ENCODE results near the gene TGFBR1. TPM values are rescaled to one million over a fixed set of nuclear protein-coding genes. Genes with fewer than 3 reads are reported as not detected.

The TGFBR1 gene
- total and polyA plus RNA-seq, 2 experiments from 2014 or later, result 41.7 to 79.4 TPM

GRCh38 chr9:99119976-99120655 is 15.2 kb downstream of the TGFBR1 start:
- no peak overlapping the region for H3K4me2 ChIP-seq
- H3K9me2 ChIP-seq (replicated peaks; ENCODE audit: insufficient read depth), result no peaks in the 10 kb centered on the region
- no peaks in the 10 kb centered on the region for H3K9me3 ChIP-seq (ENCODE audit: low read depth)
- H3K4me1 ChIP-seq (ENCODE audit: insufficient read depth), result no peaks in the 10 kb centered on the region
- peaks cover 74% of the 10 kb centered on the region for H4K20me1 ChIP-seq (ENCODE audit: insufficient read depth, poor library complexity, severe bottlenecking)
- no peaks in the 10 kb centered on the region for H3K27me3 ChIP-seq
- H2AFZ ChIP-seq, result no peak overlapping the region
- no peak for DNase-seq (ENCODE audit: low spot score)
- no peak overlapping the region for H3K4me3 ChIP-seq
- H3K79me2 ChIP-seq, result peaks cover 100% of the 10 kb centered on the region
- TF ChIP-seq, protein P1, sequence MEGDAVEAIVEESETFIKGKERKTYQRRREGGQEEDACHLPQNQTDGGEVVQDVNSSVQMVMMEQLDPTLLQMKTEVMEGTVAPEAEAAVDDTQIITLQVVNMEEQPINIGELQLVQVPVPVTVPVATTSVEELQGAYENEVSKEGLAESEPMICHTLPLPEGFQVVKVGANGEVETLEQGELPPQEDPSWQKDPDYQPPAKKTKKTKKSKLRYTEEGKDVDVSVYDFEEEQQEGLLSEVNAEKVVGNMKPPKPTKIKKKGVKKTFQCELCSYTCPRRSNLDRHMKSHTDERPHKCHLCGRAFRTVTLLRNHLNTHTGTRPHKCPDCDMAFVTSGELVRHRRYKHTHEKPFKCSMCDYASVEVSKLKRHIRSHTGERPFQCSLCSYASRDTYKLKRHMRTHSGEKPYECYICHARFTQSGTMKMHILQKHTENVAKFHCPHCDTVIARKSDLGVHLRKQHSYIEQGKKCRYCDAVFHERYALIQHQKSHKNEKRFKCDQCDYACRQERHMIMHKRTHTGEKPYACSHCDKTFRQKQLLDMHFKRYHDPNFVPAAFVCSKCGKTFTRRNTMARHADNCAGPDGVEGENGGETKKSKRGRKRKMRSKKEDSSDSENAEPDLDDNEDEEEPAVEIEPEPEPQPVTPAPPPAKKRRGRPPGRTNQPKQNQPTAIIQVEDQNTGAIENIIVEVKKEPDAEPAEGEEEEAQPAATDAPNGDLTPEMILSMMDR (IDR thresholded peaks at IDR 0.05; ENCODE audit: poor library complexity), result no peak
- no peak for TF ChIP-seq EZH2phosphoT487 (IDR thresholded peaks at IDR 0.05; ENCODE audit: low read depth, severe bottlenecking, unreplicated experiment)
- no peaks in the 10 kb centered on the region for H3K36me3 ChIP-seq (replicated peaks; ENCODE audit: insufficient read depth, low read depth)
- no peak overlapping the region for H3K27ac ChIP-seq

GRCh38 chr9:99121604-99122003 is 16.7 kb downstream of the TGFBR1 start:
- Histone ChIP-seq H3K9me3 (ENCODE audit: low read depth) (no peaks in the 10 kb centered on the region), H3K9me2 (replicated peaks; ENCODE audit: insufficient read depth) (no peaks in the 10 kb centered on the region), H3K36me3 (replicated peaks; ENCODE audit: insufficient read depth, low read depth) (no peaks in the 10 kb centered on the region), H4K20me1 (ENCODE audit: insufficient read depth, poor library complexity, severe bottlenecking) (peaks cover 70% of the 10 kb centered on the region), H3K79me2 (peaks cover 100% of the 10 kb centered on the region), H3K4me2 (no peak overlapping the region), H3K4me3 (no peak overlapping the region), H3K27me3 (no peaks in the 10 kb centered on the region), H3K4me1 (ENCODE audit: insufficient read depth) (no peaks in the 10 kb centered on the region), H3K27ac (no peak overlapping the region), H2AFZ (no peak overlapping the region)
- no peak for TF ChIP-seq EZH2phosphoT487 (IDR thresholded peaks at IDR 0.05; ENCODE audit: low read depth, severe bottlenecking, unreplicated experiment)
- TF ChIP-seq EZH2 (IDR thresholded peaks at IDR 0.05; ENCODE audit: borderline replicate concordance), result no peak
- TF ChIP-seq, protein P1 (IDR thresholded peaks at IDR 0.05; ENCODE audit: poor library complexity), result no peak
- WGBS (ENCODE audit: low lambda C conversion rate, missing lambda C conversion rate), result 88% methylated on average over 1 of the region's 1 CpG
- DNase-seq (ENCODE audit: low spot score), result no peak

GRCh38 chr9:99124534-99125255 is 19.8 kb downstream of the TGFBR1 start:
- H2AFZ ChIP-seq, result no peak overlapping the region
- no peak for DNase-seq (ENCODE audit: low spot score)
- TF ChIP-seq, protein P1 (IDR thresholded peaks at IDR 0.05; ENCODE audit: poor library complexity), result no peak
- no peak for TF ChIP-seq EZH2phosphoT487 (IDR thresholded peaks at IDR 0.05; ENCODE audit: low read depth, severe bottlenecking, unreplicated experiment)
- no peak for TF ChIP-seq EZH2 (IDR thresholded peaks at IDR 0.05; ENCODE audit: borderline replicate concordance)
- peaks cover 100% of the 10 kb centered on the region for H3K79me2 ChIP-seq
- H3K9me2 ChIP-seq (replicated peaks; ENCODE audit: insufficient read depth), result no peaks in the 10 kb centered on the region
- H3K4me1 ChIP-seq (ENCODE audit: insufficient read depth), result no peaks in the 10 kb centered on the region
- H3K27me3 ChIP-seq, result no peaks in the 10 kb centered on the region
- H3K9me3 ChIP-seq (ENCODE audit: low read depth), result no peaks in the 10 kb centered on the region
- H4K20me1 ChIP-seq (ENCODE audit: insufficient read depth, poor library complexity, severe bottlenecking), result peaks cover 59% of the 10 kb centered on the region
- H3K27ac ChIP-seq, result no peak overlapping the region
- no peak overlapping the region for H3K4me3 ChIP-seq
- H3K4me2 ChIP-seq, result no peak overlapping the region
- WGBS (ENCODE audit: low lambda C conversion rate, missing lambda C conversion rate), result 90% methylated on average over 3 of the region's 3 CpGs
- H3K36me3 ChIP-seq (replicated peaks; ENCODE audit: insufficient read depth, low read depth), result no peaks in the 10 kb centered on the region
